RWPE2 (cell line): ENCODE results near the gene PRICKLE3.
A peak's percentile ranks its signal among the peaks of the same experiment; 100 is the strongest.

ENCODE experiments used
- ATAC-seq: fragments of 200-7000 bp; cut with Tn5 transposase; 3 replicates; pipeline ENCODE4 v1.9.1; 2021; ENCODE audit warnings: low read depth
- DNase-seq: peaks from one replicate; pipeline ENCODE4 v3.0.0-alpha.2; 2020; ENCODE audit warnings: low spot score
- H3K27ac ChIP-seq: fragments of 450-650 bp; 2 replicates; pipeline ENCODE4 v1.5.1; 2017; ENCODE audit warnings: mild to moderate bottlenecking; ENCODE audit not compliant: poor library complexity, severe bottlenecking
- H3K27me3 ChIP-seq: fragments of 250-450 bp; sonication (Bioruptor Pico); 2 replicates; pipeline ENCODE4 v1.5.1; 2021; ENCODE audit warnings: mild to moderate bottlenecking, moderate library complexity; ENCODE audit not compliant: insufficient read depth, poor library complexity, severe bottlenecking
- H3K36me3 ChIP-seq: fragments of 250-450 bp; sonication (Bioruptor Pico); 2 replicates; pipeline ENCODE4 v1.5.1; 2020; ENCODE audit warnings: low read depth, mild to moderate bottlenecking, moderate library complexity
- H3K4me1 ChIP-seq: fragments of 250-450 bp; sonication (Bioruptor Pico); 2 replicates; pipeline ENCODE4 v1.5.1; 2021; ENCODE audit warnings: mild to moderate bottlenecking, moderate library complexity; ENCODE audit not compliant: insufficient read depth, poor library complexity, severe bottlenecking
- H3K4me3 ChIP-seq: fragments of 250-450 bp; sonication (Bioruptor Pico); 2 replicates; pipeline ENCODE4 v1.5.1; 2021; ENCODE audit warnings: mild to moderate bottlenecking, moderate library complexity; ENCODE audit not compliant: severe bottlenecking
- H3K9me3 ChIP-seq: fragments of 250-450 bp; sonication (Bioruptor Pico); 2 replicates; pipeline ENCODE4 v1.5.1; 2021; ENCODE audit warnings: mild to moderate bottlenecking, moderate library complexity; ENCODE audit not compliant: severe bottlenecking
- CTCF ChIP-seq: fragments of 450-650 bp; IDR thresholded peaks from one replicate; pipeline ENCODE4 v1.5.1; 2017; ENCODE audit warnings: mild to moderate bottlenecking, moderate library complexity; ENCODE audit not compliant: poor library complexity, severe bottlenecking

The PRICKLE3 gene, protein sequence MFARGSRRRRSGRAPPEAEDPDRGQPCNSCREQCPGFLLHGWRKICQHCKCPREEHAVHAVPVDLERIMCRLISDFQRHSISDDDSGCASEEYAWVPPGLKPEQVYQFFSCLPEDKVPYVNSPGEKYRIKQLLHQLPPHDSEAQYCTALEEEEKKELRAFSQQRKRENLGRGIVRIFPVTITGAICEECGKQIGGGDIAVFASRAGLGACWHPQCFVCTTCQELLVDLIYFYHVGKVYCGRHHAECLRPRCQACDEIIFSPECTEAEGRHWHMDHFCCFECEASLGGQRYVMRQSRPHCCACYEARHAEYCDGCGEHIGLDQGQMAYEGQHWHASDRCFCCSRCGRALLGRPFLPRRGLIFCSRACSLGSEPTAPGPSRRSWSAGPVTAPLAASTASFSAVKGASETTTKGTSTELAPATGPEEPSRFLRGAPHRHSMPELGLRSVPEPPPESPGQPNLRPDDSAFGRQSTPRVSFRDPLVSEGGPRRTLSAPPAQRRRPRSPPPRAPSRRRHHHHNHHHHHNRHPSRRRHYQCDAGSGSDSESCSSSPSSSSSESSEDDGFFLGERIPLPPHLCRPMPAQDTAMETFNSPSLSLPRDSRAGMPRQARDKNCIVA

DNA sequence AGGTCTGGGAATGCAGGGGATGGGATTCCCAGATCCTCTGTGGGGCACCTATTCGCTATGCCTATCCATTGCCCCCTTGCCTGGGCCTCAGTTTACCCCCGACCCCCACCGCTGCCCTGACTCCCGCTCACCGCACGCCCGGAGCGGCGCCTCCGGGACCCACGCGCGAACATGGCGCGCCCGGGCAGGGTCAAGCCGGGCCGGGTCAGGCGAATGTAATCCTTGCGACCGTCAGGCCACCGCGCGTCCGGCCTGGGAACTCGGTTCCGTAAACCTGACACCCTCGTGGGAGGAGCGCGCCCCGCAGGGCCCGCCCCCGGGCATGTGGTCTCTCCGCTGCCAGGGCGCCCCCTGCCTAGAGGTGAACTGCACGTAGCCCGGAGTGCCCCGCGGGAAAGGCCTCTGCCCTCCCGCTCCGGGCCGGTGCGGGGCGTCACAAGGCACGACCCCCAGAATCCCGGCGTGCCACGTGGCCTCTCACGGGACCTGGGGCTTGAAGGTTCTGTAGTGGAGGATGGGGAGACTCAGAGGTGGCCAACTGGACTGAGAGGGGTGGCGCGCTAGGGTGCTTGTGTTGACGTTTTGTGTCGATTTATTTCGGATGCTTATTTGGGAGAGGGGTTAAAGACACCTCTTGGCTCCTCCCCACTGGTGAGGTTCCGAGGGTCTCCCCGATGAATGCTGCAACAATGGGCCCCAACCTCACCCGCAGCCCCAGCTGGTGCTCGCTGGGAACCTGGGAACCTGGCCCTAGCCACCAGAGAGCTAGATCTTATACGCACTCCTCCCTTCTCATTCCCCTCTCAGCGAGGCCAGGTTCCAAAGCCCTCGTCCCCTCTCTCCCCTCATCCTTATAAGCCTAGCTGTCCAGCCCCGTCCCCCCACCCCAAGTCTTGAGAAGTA lies at the start of gene PRICKLE3:
Gene PRICKLE3 (minus strand): TSS at position 249 of the 903 bp plus-strand sequence. CDS start 76 bp downstream, at position 173.
- Histone ChIP-seq H3K4me3 (peak within 1 kb of the TSS; percentile 81), H3K4me1 (no peaks in the 10 kb centered on the region), H3K27me3 (no peaks in the 10 kb centered on the region), H3K27ac (peak within 1 kb of the TSS; percentile 85), H3K36me3 (peaks cover 25% of the 10 kb centered on the region), H3K9me3 (no peaks in the 10 kb centered on the region)
- peak; percentile 7; the same call in 2 of the 3 replicates for ATAC-seq
- TF ChIP-seq CTCF, result peak; percentile 57
- no peak for DNase-seq

DNA sequence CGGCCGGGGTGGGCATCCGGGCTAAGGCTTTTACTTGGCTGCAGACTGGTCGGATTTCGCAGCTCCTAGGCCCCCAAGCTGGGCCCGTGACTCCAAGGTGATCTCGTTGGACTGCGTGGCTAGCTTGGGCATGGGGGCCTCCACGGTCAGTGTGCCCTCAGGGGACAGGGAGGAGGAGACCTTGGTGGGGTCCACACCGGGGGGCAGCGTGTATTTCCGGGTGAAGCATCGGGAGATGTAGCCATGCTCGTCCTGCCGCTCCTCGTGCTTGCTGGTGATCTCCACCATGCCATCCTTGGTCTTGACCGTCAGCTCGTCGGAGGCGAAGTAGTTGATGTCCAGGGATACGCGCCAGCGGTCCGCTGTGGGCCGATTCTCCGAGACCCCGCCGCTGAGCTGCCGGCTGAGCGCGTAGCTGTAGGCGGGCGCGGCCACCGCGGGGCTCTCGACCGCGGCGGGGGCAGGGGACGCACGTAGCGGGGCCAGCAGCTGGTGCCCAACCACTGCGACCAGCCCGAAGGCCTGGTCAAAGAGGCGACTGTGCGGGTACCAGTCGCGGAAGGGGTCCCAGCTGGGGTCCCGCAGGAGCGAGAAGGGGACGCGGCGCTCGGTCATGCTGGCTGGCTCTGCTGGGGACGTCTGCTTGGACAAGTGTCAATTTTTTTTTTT lies 47.8 kb upstream of the PRICKLE3 start:
- ATAC-seq, result no peak
- Histone ChIP-seq H3K4me1 (no peaks in the 10 kb centered on the region), H3K9me3 (no peaks in the 10 kb centered on the region), H3K36me3 (no peaks in the 10 kb centered on the region), H3K27me3 (no peaks in the 10 kb centered on the region), H3K27ac (no peak overlapping the region), H3K4me3 (no peak overlapping the region)
- DNase-seq, result no peak
- no peak for TF ChIP-seq CTCF

DNA sequence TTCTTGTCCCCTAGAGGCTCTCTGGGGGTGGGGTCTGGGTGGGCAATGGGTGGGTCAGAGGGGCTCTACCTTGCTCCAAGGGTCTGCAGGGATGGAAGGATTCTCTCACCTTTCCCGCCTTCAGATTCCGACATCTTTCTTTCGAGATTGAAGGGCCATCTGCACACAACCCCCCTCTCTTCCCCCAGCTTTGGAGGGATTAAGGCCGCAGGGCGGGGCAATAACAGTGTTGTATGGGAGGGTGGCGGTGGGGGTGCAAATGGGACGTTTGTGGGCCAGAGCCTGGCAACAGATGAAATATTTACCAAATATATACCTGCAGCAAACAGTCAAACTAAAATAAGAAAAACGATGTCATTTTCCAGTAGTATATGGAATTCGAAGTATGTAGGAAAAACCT lies 47.0 kb upstream of the PRICKLE3 start, which contains the start of gene CACNA1F:
Gene CACNA1F (minus strand): TSS at position 165 of the 400 bp plus-strand sequence. CDS start 31 bp downstream, at position 134.
- Histone ChIP-seq H3K36me3 (no peaks in the 10 kb centered on the region), H3K9me3 (no peaks in the 10 kb centered on the region), H3K4me3 (no peak within 1 kb of the TSS), H3K4me1 (no peaks in the 10 kb centered on the region), H3K27me3 (no peaks in the 10 kb centered on the region), H3K27ac (no peak within 1 kb of the TSS)
- DNase-seq (no peak), ATAC-seq (no peak)
- TF ChIP-seq CTCF, result no peak

GRCh38 chrX:49232525-49232924 lies 46.4 kb upstream of the PRICKLE3 start:
- Histone ChIP-seq H3K4me3 (no peak overlapping the region), H3K4me1 (no peaks in the 10 kb centered on the region), H3K27ac (no peak overlapping the region), H3K36me3 (no peaks in the 10 kb centered on the region), H3K9me3 (no peaks in the 10 kb centered on the region), H3K27me3 (no peaks in the 10 kb centered on the region)
- DNase-seq (no peak), ATAC-seq (no peak)
- TF ChIP-seq CTCF, result no peak
